Neural progenitor cell (in vitro differentiated cells): ENCODE data around the gene ARMH1. TPM values are rescaled to one million over a fixed set of nuclear protein-coding genes. Genes with fewer than 3 reads are reported as not detected.

Experiments used
- DNase-seq: peaks from one replicate; pipeline ENCODE4 v3.0.0-alpha.2; 2016; ENCODE audit warnings: low spot score
- H2AFZ ChIP-seq: fragments of 200-600 bp; sonication (generic); replicated peaks from 2 replicates; pipeline ENCODE4 v1.6.1; 2016; ENCODE audit warnings: antibody characterized with exemption
- H3F3A ChIP-seq: fragments of 200-600 bp; sonication (generic); 2 replicates; pipeline ENCODE4 v1.6.1; 2016; ENCODE audit warnings: antibody characterized with exemption, low read depth
- H3K27ac ChIP-seq: fragments of 200-600 bp; sonication (generic); 2 replicates; pipeline ENCODE4 v1.5.1; 2016; ENCODE audit warnings: mild to moderate bottlenecking
- H3K27me3 ChIP-seq: fragments of 200-600 bp; sonication (generic); 2 replicates; pipeline ENCODE4 v1.6.1; 2016; ENCODE audit warnings: mild to moderate bottlenecking, moderate library complexity
- H3K36me3 ChIP-seq: fragments of 200-600 bp; sonication (generic); 2 replicates; pipeline ENCODE4 v1.5.1; 2016
- H3K4me1 ChIP-seq: fragments of 200-600 bp; sonication (generic); 2 replicates; pipeline ENCODE4 v1.6.1; 2016; ENCODE audit warnings: mixed run types
- H3K4me2 ChIP-seq: fragments of 200-600 bp; sonication (generic); 2 replicates; pipeline ENCODE4 v1.6.1; 2016
- H3K4me3 ChIP-seq: fragments of 200-600 bp; sonication (generic); 2 replicates; pipeline ENCODE4 v1.5.1; 2016
- H3K79me2 ChIP-seq: fragments of 200-600 bp; sonication (generic); 2 replicates; pipeline ENCODE4 v1.6.1; 2016; ENCODE audit warnings: low read depth
- H3K9ac ChIP-seq: fragments of 200-600 bp; sonication (generic); 2 replicates; pipeline ENCODE4 v1.6.1; 2016
- H3K9me3 ChIP-seq: fragments of 200-600 bp; sonication (generic); 2 replicates; pipeline ENCODE4 v1.5.1; 2016; ENCODE audit warnings: low read depth
- H4K20me1 ChIP-seq: fragments of 200-600 bp; sonication (generic); 2 replicates; pipeline ENCODE4 v1.6.1; 2016; ENCODE audit warnings: low read depth
- H3K27ac Mint-ChIP-seq: 3 replicates; pipeline ENCODE4 v1.8.0; 2021; ENCODE audit warnings: mixed read lengths
- H3K27me3 Mint-ChIP-seq: 2 replicates; pipeline ENCODE4 v1.8.0; 2022; ENCODE audit warnings: low read depth, mild to moderate bottlenecking, inconsistent platforms, moderate library complexity, mixed read lengths; ENCODE audit not compliant: insufficient read depth
- H3K36me3 Mint-ChIP-seq: 3 replicates; pipeline ENCODE4 v1.8.0; 2021; ENCODE audit warnings: mixed read lengths
- H3K4me1 Mint-ChIP-seq: 3 replicates; pipeline ENCODE4 v1.8.0; 2021; ENCODE audit warnings: mixed read lengths
- H3K4me3 Mint-ChIP-seq: 3 replicates; pipeline ENCODE4 v1.8.0; 2021; ENCODE audit warnings: mild to moderate bottlenecking, moderate library complexity, mixed read lengths
- H3K9me3 Mint-ChIP-seq: 3 replicates; pipeline ENCODE4 v1.8.0; 2020; ENCODE audit warnings: mixed read lengths
- CTCF ChIP-seq: fragments of 200-600 bp; sonication (generic); IDR thresholded peaks from 2 replicates; pipeline ENCODE4 v1.5.1; 2017; ENCODE audit warnings: antibody characterized with exemption, mild to moderate bottlenecking
- EZH2 ChIP-seq: fragments of 200-600 bp; sonication (generic); IDR thresholded peaks from 2 replicates; pipeline ENCODE4 v1.6.1; 2017; ENCODE audit warnings: antibody characterized with exemption, mild to moderate bottlenecking, moderate library complexity
- EZH2phosphoT487 ChIP-seq: fragments of 200-600 bp; sonication (generic); IDR thresholded peaks from 2 replicates; pipeline ENCODE4 v1.6.1; 2017; ENCODE audit warnings: antibody characterized with exemption
- total RNA-seq: library from RNA; depleted of rRNA; stranded (reverse); fragments of >200 nt; gene quantifications from 2 replicates; pipeline ENCODE4 v1.2.3, GENCODE V29; 2015; ENCODE audit warnings: low replicate concordance

The ARMH1 gene
- total RNA-seq, 1 donor from 2014 or later = 3.6 TPM

GRCh38 chr1:44681905-44682882 lies 7.7 kb downstream of the ARMH1 start:
- no peaks in the 10 kb centered on the region for H3K79me2 ChIP-seq
- no peak overlapping the region for H3K4me2 ChIP-seq
- H2AFZ ChIP-seq = no peak overlapping the region
- no peaks in the 10 kb centered on the region for H3F3A ChIP-seq
- H3K27ac Mint-ChIP-seq = peak overlapping the region; percentile 27
- peaks cover 3% of the 10 kb centered on the region for H3K27me3 Mint-ChIP-seq
- H3K4me3 Mint-ChIP-seq = peak overlapping the region; percentile 32
- DNase-seq = no peak
- H3K4me1 ChIP-seq = peaks cover 2% of the 10 kb centered on the region
- H3K9ac ChIP-seq = no peak overlapping the region
- H3K9me3 Mint-ChIP-seq = no peaks in the 10 kb centered on the region
- H3K27me3 ChIP-seq = no peaks in the 10 kb centered on the region
- H4K20me1 ChIP-seq = no peaks in the 10 kb centered on the region
- H3K27ac ChIP-seq = no peak overlapping the region
- no peaks in the 10 kb centered on the region for H3K36me3 ChIP-seq
- no peak overlapping the region for H3K4me3 ChIP-seq
- peaks cover 9% of the 10 kb centered on the region for H3K36me3 Mint-ChIP-seq
- no peak for TF ChIP-seq EZH2phosphoT487
- TF ChIP-seq EZH2 = no peak
- TF ChIP-seq CTCF = no peak
- peaks cover 8% of the 10 kb centered on the region for H3K4me1 Mint-ChIP-seq
- H3K9me3 ChIP-seq = no peaks in the 10 kb centered on the region

DNA sequence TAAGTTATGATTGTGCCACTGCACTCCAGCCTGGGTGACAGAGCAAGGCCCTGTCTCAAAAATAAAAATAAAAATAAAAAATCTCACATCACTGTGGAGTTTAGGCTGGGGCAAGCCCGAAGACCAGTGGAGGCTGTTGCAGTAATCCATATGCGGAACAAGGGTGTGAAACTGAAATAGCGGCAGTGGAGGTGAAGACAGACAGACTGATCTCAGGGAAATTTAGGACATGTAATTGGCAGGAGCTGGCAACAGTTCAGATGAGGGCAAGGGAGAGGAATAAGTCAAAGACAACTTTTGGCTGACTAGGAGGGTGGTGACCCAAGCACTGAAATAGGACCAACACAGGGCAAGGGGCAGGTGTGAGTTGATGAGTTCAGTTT lies 8.4 kb downstream of the ARMH1 start:
- H3K9me3 Mint-ChIP-seq = no peaks in the 10 kb centered on the region
- H3K4me3 ChIP-seq = no peak overlapping the region

GRCh38 chr1:44684525-44684924 lies 10.0 kb downstream of the ARMH1 start:
- Histone ChIP-seq H3K27me3 (no peaks in the 10 kb centered on the region), H3K27ac (no peak overlapping the region), H3K79me2 (no peaks in the 10 kb centered on the region), H3K9me3 (no peaks in the 10 kb centered on the region), H3F3A (no peaks in the 10 kb centered on the region), H3K36me3 (no peaks in the 10 kb centered on the region), H3K9ac (no peak overlapping the region), H3K4me1 (no peaks in the 10 kb centered on the region), H3K4me3 (no peak overlapping the region), H4K20me1 (no peaks in the 10 kb centered on the region), H3K4me2 (no peak overlapping the region), H2AFZ (no peak overlapping the region)
- DNase-seq = no peak
- TF ChIP-seq EZH2 (no peak), CTCF (no peak), EZH2phosphoT487 (no peak)
- H3K9me3 Mint-ChIP-seq = no peaks in the 10 kb centered on the region
- H3K4me1 Mint-ChIP-seq = peaks cover 8% of the 10 kb centered on the region
- H3K27me3 Mint-ChIP-seq = peaks cover 3% of the 10 kb centered on the region
- peaks cover 9% of the 10 kb centered on the region for H3K36me3 Mint-ChIP-seq
- H3K4me3 Mint-ChIP-seq = no peak overlapping the region
- H3K27ac Mint-ChIP-seq = no peak overlapping the region

More for the DNA sequence above, 8.4 kb downstream of the ARMH1 start:
- Histone ChIP-seq H3K79me2 (no peaks in the 10 kb centered on the region), H3K9ac (no peak overlapping the region), H4K20me1 (no peaks in the 10 kb centered on the region), H3K27ac (no peak overlapping the region), H3K4me2 (no peak overlapping the region), H3K4me1 (no peaks in the 10 kb centered on the region), H3K36me3 (no peaks in the 10 kb centered on the region), H3F3A (no peaks in the 10 kb centered on the region), H2AFZ (no peak overlapping the region), H3K27me3 (no peaks in the 10 kb centered on the region), H3K9me3 (no peaks in the 10 kb centered on the region)
- DNase-seq = no peak
- no peak for TF ChIP-seq EZH2phosphoT487
- TF ChIP-seq CTCF = no peak
- no peak for TF ChIP-seq EZH2
- H3K27me3 Mint-ChIP-seq = peaks cover 3% of the 10 kb centered on the region
- H3K27ac Mint-ChIP-seq = no peak overlapping the region
- no peak overlapping the region for H3K4me3 Mint-ChIP-seq
- H3K4me1 Mint-ChIP-seq = peaks cover 8% of the 10 kb centered on the region
- peaks cover 9% of the 10 kb centered on the region for H3K36me3 Mint-ChIP-seq
